Stimulated activated CD4-positive, alpha-beta T cell treated with anti-CD3 and anti-CD28 coated beads, Interleukin-4, amount 100 ng/mL, for 1 hour (primary cell): Measurements from ENCODE around the gene IL37.
A peak's percentile ranks its signal among the peaks of the same experiment; 100 is the strongest.
"Not testable (repeated sequence)": the region's sequence is repeated elsewhere in the genome, so short reads cannot be mapped to it uniquely, and the experiment has no call there.

Experiments
- DNase-seq: peaks from one replicate; pipeline ENCODE4 v3.0.0-alpha.2; 2020

IL37 gene

GRCh38 chr2:112923967-112924338, 13.0 kb downstream of the IL37 start:
- DNase-seq = no peak

GRCh38 chr2:112924360-112924759, 13.4 kb downstream of the IL37 start:
- no peak for DNase-seq

- no peak for DNase-seq
These were observed 13.9 kb downstream of the IL37 start for GRCh38 chr2:112924821-112925220.

- DNase-seq = no peak
These were observed 15.7 kb downstream of the IL37 start for GRCh38 chr2:112926707-112927106.

- DNase-seq = no peak
These were observed 16.8 kb downstream of the IL37 start for GRCh38 chr2:112927745-112928144.

GRCh38 chr2:112933261-112933660, 22.3 kb downstream of the IL37 start:
- DNase-seq = no peak

GRCh38 chr2:112934117-112934516, 23.2 kb downstream of the IL37 start:
- not testable (repeated sequence) for DNase-seq

GRCh38 chr2:112936927-112937232, 25.9 kb downstream of the IL37 start:
- no peak for DNase-seq

- DNase-seq = no peak
These were observed 27.9 kb downstream of the IL37 start for GRCh38 chr2:112938904-112939303.

GRCh38 chr2:112939425-112939824, 28.5 kb downstream of the IL37 start:
- DNase-seq = no peak

GRCh38 chr2:112940859-112941625, 30.1 kb downstream of the IL37 start:
- no peak for DNase-seq

- peak; percentile 55 for DNase-seq
These were observed 31.0 kb downstream of the IL37 start for GRCh38 chr2:112941753-112942653.

- DNase-seq = no peak
These were observed 31.7 kb downstream of the IL37 start for GRCh38 chr2:112942654-112943002.

- DNase-seq = no peak
These were observed 34.0 kb downstream of the IL37 start for GRCh38 chr2:112944971-112945370.

GRCh38 chr2:112946086-112946485, 35.1 kb downstream of the IL37 start:
- no peak for DNase-seq

- DNase-seq = no peak
These were observed 36.4 kb downstream of the IL37 start for GRCh38 chr2:112947374-112947773.

GRCh38 chr2:112949456-112949855, 38.5 kb downstream of the IL37 start:
- DNase-seq = no peak

- DNase-seq = no peak
These were observed 43.4 kb downstream of the IL37 start for GRCh38 chr2:112954364-112954763.

- no peak for DNase-seq
These were observed 46.5 kb downstream of the IL37 start for GRCh38 chr2:112957511-112957910.

GRCh38 chr2:112958428-112959108, 47.6 kb downstream of the IL37 start:
- no peak for DNase-seq

- no peak for DNase-seq
These were observed 48.3 kb downstream of the IL37 start for GRCh38 chr2:112959109-112959812.

GRCh38 chr2:112960230-112960825, 49.4 kb downstream of the IL37 start:
- no peak for DNase-seq
